ENCODE results near the gene SYT7.

GRCh38 chr11:61468002-61468401 is 112.9 kb downstream of the SYT7 start:
- TF ChIP-seq POLR2A (IDR thresholded peaks at IDR 0.05), result no peak
- no peak for TF ChIP-seq CTCF (IDR thresholded peaks at IDR 0.05)

All from testis (tissue), 2 donors.